DOHH2 (cell line): Measurements from ENCODE around the gene ATP8B1.

Source experiments
- EZH2phosphoT487 ChIP-seq: fragments of 200-600 bp; sonication (generic); IDR thresholded peaks from 2 replicates; pipeline ENCODE4 v1.6.1; 2017; ENCODE audit warnings: borderline replicate concordance, mild to moderate bottlenecking, antibody characterized with exemption, low read length, moderate library complexity, mixed read lengths
- TF ChIP-seq, protein P1 (sequence below): fragments of 200-600 bp; sonication (generic); IDR thresholded peaks from one replicate; pipeline ENCODE4 v1.5.1; 2014; ENCODE audit warnings: antibody characterized with exemption, mild to moderate bottlenecking, low read depth, low read length; ENCODE audit not compliant: poor library complexity, severe bottlenecking

DNA sequence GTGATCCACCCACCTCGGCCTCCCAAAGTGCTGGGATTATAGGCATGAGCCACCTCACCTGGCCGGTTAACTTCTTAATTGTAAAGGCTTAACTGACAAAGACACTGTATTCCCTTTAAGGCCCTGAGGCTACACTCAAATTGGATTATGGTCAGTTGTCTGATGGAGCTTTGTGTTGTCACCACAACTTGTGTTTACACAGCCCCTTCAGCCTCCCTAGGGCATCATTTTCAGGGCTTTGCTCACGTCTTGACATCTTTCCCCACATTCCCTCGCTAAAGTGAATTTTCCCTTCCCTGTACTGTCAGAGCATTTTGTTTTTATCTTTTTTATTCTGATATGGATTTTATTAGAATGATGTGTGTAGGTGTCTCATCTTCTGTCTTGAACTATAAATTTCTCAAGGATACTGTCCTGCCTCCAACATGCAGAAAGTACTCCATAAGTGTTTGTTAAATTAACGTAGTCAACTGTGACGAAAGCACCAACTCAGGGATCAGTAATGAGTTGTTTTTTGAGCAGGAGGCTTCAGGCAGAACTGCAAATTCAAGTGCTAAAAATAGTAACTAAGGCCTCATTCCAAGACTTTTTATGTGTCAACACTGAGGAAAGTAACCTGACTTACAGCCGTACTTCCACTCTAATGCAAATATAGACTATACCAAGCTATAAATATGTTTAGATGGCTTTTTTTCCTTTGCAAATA lies 104.4 kb downstream of the ATP8B1 start:
- TF ChIP-seq, protein P1, sequence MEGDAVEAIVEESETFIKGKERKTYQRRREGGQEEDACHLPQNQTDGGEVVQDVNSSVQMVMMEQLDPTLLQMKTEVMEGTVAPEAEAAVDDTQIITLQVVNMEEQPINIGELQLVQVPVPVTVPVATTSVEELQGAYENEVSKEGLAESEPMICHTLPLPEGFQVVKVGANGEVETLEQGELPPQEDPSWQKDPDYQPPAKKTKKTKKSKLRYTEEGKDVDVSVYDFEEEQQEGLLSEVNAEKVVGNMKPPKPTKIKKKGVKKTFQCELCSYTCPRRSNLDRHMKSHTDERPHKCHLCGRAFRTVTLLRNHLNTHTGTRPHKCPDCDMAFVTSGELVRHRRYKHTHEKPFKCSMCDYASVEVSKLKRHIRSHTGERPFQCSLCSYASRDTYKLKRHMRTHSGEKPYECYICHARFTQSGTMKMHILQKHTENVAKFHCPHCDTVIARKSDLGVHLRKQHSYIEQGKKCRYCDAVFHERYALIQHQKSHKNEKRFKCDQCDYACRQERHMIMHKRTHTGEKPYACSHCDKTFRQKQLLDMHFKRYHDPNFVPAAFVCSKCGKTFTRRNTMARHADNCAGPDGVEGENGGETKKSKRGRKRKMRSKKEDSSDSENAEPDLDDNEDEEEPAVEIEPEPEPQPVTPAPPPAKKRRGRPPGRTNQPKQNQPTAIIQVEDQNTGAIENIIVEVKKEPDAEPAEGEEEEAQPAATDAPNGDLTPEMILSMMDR = no peak
- TF ChIP-seq EZH2phosphoT487 = no peak
